Measurements from ENCODE around the gene PCDHGA4.
"Not testable (repeated sequence)": the region's sequence is repeated elsewhere in the genome, so short reads cannot be mapped to it uniquely, and the experiment has no call there.

PCDHGA4 gene

DNA sequence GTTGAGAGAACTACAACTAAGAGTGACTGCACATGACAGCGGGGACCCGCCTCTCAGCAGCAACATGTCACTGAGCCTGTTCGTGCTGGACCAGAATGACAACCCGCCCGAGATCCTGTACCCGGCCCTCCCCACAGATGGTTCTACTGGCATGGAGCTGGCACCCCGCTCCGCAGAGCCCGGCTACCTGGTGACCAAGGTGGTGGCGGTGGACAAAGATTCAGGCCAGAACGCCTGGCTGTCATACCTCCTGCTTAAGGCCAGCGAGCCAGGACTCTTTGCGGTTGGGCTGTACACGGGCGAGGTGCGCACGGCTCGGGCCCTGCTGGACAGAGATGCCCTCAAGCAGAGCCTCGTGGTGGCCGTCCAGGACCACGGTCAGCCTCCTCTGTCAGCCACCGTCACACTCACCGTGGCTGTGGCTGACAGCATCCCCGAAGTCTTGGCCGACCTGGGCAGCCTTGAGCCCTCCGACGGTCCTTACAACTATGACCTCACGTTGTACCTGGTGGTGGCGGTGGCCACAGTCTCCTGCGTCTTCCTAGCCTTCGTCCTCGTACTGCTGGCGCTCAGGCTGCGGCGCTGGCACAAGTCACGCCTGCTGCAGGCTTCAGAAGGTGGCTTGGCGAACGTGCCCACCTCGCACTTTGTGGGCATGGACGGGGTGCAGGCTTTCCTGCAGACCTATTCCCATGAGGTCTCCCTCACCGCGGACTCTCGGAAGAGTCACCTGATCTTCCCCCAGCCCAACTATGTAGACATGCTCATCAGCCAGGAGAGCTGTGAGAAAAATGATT lies 29.8 kb downstream of the PCDHGA4 start:
- DNase-seq, result no peak

DNA sequence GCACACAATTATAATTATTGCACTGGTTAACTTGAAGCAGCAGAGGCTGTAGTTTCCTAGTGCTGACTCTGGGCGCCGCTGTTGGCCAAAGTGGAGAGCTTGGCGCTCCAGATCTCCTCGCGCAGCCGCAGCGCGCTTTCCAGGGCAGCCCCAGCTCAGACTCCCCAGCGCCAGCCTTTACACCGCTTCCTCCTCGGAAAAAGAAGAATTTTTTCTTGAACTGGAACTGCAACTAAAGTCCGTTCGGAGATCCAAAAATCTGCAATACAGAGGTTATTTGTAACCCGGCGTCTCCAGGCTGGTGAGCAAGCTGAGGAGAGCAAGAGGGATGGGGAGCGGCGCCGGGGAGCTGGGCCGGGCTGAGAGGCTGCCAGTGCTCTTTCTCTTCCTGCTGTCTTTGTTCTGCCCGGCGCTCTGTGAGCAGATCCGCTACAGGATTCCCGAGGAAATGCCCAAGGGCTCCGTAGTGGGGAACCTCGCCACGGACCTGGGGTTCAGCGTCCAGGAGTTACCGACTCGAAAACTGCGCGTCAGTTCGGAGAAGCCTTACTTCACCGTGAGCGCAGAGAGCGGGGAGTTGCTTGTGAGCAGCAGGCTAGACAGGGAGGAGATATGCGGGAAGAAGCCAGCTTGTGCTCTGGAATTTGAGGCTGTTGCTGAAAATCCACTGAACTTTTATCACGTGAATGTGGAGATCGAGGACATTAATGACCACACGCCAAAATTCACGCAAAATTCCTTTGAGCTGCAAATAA lies 32.9 kb downstream of the PCDHGA4 start, which contains the start of gene PCDHGB4:
PCDHGB4 (plus strand) TSS at position 142 of the 755 bp plus-strand sequence; CDS start at position 329, 187 bp downstream.
- DNase-seq, result not testable (repeated sequence)

DNA sequence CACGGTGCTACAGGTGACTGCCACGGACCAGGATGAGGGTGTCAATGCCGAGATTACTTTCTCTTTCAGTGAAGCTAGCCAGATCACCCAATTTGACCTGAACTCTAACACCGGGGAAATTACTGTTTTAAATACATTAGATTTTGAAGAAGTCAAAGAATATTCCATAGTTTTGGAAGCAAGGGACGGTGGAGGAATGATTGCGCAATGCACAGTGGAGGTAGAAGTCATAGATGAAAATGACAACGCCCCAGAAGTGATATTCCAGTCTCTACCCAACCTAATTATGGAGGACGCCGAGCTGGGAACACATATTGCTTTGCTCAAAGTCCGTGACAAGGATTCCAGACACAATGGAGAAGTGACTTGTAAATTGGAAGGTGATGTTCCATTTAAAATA lies 33.8 kb downstream of the PCDHGA4 start:
- DNase-seq, result no peak

DNA sequence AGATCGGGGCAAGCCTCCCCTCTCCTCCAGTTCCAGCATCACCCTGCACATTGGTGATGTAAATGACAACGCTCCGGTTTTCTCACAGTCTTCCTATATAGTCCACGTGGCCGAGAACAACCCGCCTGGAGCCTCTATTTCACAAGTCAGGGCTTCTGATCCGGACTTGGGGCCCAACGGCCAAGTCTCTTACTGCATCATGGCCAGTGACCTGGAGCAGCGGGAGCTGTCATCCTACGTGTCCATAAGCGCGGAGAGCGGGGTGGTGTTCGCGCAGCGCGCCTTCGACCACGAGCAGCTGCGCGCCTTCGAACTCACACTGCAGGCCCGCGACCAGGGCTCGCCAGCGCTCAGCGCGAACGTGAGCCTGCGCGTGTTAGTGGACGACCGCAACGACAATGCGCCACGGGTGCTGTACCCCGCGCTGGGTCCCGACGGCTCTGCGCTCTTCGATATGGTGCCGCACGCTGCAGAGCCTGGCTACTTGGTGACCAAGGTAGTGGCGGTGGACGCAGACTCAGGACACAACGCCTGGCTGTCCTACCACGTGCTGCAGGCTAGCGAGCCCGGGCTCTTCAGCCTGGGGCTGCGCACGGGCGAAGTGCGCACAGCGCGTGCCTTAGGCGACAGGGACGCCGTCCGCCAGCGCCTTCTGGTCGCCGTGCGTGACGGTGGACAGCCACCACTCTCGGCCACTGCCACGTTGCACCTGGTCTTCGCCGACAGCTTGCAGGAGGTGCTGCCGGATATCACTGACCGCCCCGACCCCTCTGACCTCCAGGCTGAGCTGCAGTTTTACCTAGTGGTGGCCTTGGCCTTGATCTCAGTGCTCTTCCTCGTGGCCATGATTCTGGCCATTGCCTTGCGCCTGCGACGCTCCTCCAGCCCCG lies 34.6 kb downstream of the PCDHGA4 start:
- no peak for DNase-seq

DNA sequence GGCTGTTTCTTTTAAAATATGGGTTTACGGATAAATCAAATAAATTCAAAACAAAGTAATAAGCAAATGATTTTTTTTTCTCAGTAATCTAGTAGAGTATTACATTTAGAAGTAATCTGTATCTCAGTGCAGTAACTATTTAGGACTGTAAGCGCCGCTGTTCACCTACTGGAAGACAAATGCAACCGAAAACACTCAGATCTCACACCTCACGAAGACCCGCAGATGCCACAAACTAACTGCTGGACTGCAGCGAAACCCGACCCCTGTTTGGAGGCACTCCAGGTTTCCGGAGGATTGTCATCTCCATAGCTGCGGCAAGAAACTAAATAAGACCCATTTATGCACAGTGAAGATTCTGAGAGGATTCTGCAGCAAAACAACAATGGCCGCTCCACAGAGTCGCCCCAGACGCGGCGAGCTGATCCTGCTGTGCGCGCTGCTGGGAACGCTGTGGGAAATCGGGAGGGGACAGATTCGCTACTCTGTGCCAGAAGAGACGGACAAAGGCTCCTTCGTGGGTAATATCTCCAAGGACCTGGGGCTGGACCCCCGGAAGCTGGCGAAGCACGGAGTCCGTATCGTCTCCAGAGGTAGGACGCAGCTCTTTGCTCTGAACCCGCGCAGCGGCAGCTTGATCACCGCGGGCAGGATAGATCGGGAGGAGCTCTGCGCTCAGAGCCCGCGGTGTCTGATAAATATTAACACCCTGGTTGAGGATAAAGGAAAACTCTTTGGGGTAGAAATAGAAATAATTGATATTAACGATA lies 37.8 kb downstream of the PCDHGA4 start, which contains the start of gene PCDHGA8:
PCDHGA8 (plus strand) TSS at position 205 of the 770 bp plus-strand sequence; CDS start at position 386, 181 bp downstream.
- DNase-seq, result no peak

DNA sequence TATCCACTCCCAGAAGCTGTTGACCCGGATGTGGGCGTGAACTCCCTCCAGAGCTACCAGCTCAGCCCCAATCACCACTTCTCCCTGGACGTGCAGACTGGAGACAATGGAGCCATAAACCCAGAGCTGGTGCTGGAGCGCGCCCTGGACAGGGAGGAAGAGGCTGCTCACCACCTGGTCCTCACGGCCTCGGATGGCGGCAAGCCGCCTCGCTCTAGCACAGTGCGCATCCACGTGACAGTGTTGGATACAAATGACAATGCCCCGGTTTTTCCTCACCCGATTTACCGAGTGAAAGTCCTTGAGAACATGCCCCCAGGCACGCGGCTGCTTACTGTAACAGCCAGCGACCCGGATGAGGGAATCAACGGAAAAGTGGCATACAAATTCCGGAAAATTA lies 38.4 kb downstream of the PCDHGA4 start:
- DNase-seq, result no peak

DNA sequence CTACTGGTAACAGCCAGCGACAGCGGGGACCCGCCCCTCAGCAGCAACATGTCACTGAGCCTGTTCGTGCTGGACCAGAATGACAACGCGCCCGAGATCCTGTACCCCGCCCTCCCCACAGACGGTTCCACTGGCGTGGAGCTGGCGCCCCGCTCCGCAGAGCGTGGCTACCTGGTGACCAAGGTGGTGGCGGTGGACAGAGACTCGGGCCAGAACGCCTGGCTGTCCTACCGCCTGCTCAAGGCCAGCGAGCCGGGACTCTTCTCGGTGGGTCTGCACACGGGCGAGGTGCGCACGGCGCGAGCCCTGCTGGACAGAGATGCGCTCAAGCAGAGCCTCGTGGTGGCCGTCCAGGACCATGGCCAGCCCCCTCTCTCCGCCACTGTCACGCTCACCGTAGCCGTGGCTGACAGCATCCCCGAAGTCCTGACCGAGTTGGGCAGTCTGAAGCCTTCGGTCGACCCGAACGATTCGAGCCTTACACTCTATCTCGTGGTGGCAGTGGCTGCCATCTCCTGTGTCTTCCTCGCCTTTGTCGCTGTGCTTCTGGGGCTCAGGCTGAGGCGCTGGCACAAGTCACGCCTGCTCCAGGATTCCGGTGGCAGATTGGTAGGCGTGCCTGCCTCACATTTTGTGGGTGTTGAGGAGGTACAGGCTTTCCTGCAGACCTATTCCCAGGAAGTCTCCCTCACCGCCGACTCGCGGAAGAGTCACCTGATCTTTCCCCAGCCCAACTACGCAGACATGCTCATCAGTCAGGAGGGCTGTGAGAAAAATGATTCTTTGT lies 39.8 kb downstream of the PCDHGA4 start:
- not testable (repeated sequence) for DNase-seq

DNA sequence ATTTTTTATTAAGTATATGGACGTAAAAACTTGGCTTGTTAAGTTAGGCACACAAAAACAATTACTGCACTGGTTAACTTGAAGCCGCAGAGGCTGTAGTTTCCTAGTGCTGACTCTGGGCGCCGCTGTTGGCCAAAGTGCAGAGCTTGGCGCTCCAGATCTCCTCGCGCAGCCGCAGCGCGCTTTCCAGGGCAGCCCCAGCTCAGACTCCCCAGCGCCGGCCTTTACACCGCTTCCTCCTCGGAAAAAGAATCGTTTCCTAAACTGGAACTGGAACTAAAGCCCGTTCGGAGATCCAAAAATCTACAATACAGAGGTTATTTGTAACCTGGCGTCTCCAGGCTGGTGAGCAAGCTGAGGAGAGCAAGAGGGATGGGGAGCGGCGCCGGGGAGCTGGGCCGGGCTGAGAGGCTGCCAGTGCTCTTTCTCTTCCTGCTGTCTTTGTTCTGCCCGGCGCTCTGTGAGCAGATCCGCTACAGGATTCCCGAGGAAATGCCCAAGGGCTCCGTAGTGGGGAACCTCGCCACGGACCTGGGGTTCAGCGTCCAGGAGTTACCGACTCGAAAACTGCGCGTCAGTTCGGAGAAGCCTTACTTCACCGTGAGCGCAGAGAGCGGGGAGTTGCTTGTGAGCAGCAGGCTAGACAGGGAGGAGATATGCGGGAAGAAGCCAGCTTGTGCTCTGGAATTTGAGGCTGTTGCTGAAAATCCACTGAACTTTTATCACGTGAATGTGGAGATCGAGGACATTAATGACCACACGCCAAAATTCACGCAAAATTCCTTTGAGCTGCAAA lies 43.1 kb downstream of the PCDHGA4 start, which contains the start of gene PCDHGB5:
PCDHGB5 (plus strand) TSS at position 192 of the 796 bp plus-strand sequence; CDS start at position 373, 181 bp downstream.
- peak; percentile 32 for DNase-seq

DNA sequence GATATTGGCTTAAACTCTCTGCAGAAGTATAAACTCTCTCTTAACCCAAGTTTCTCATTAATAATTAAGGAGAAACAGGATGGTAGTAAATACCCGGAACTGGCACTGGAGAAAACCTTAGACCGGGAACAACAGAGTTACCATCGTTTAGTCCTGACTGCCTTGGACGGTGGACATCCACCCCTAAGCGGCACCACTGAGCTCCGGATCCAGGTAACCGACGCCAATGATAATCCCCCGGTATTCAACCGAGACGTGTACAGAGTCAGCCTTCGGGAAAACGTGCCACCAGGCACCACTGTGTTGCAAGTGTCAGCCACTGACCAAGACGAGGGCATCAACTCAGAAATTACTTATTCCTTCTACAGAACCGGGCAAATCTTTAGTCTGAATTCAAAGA lies 43.8 kb downstream of the PCDHGA4 start:
- no peak for DNase-seq

DNA sequence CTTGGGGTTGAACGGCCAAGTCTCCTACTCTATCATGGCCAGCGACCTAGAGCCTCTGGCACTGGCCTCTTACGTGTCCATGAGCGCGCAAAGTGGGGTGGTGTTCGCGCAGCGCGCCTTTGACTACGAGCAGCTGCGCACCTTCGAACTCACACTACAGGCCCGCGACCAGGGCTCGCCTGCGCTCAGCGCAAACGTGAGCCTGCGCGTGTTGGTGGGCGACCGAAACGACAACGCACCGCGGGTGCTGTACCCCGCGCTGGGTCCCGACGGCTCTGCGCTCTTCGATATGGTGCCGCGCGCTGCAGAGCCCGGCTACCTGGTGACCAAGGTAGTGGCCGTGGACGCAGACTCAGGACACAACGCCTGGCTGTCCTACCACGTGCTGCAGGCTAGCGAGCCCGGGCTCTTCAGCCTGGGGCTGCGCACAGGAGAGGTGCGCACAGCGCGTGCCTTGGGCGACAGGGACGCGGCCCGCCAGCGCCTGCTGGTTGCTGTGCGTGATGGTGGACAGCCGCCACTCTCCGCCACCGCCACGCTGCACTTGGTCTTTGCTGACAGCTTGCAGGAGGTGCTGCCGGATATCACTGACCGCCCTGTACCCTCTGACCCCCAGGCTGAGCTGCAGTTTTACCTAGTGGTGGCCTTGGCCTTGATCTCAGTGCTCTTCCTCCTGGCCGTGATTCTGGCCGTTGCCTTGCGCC lies 44.9 kb downstream of the PCDHGA4 start:
- no peak for DNase-seq

DNA sequence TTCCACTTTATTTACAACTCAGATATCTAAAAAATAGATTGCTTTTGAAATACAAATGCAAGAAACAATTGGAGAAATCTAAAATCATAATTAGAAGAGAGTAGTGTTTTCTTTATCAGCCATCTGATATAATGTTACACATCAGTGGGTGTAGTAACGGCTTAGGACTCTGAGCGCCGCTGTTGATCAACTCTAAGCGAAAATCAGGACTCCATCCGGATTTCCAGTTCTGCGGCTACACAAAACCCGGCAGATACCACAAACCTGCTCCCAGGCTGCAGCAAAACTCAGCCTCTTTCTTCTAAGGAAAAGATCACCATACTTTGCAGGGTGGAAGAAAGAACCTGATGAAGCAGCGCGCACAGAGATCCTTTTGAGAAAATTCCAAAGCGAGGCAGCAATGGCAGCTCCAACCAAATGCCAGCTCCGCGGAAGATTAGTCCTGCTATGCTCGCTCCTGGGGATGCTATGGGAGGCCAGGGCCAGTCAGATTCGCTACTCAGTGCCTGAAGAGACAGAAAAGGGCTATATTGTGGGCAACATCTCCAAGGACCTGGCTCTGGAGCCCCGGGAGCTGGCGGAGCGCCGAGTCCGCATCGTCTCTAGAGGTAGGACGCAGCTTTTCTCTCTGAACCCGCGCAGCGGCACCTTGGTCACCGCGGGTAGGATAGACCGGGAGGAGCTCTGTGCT lies 47.9 kb downstream of the PCDHGA4 start, which contains the start of gene PCDHGA9:
PCDHGA9 (plus strand) TSS at position 226 of the 691 bp plus-strand sequence; CDS start at position 401, 175 bp downstream.
- no peak for DNase-seq

DNA sequence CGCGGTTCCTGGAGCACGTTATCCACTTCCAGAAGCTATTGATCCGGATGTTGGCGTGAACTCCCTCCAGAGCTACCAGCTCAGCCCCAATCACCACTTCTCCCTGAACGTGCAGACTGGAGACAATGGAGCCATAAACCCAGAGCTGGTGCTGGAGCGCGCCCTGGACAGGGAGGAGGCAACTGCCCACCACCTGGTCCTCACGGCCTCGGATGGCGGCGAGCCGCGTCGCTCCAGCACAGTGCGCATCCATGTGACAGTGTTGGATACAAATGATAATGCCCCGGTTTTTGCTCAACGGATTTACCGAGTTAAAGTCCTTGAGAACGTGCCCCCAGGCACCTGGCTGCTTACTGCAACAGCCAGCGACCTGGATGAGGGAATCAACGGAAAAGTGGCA lies 48.6 kb downstream of the PCDHGA4 start:
- no peak for DNase-seq

Measured in CD4-positive, alpha-beta T cell treated with Interleukin-15 for 1 hour (primary cell).